HG02870 (cell line): ENCODE results near the gene NR2C2AP.

ENCODE experiments used
- ATAC-seq: cut with Tn5 transposase; IDR thresholded peaks from one replicate; pipeline ENCODE4 v1.9.1; 2021; ENCODE audit warnings: mild to moderate bottlenecking, moderate library complexity; ENCODE audit not compliant: unreplicated experiment

Gene NR2C2AP

DNA sequence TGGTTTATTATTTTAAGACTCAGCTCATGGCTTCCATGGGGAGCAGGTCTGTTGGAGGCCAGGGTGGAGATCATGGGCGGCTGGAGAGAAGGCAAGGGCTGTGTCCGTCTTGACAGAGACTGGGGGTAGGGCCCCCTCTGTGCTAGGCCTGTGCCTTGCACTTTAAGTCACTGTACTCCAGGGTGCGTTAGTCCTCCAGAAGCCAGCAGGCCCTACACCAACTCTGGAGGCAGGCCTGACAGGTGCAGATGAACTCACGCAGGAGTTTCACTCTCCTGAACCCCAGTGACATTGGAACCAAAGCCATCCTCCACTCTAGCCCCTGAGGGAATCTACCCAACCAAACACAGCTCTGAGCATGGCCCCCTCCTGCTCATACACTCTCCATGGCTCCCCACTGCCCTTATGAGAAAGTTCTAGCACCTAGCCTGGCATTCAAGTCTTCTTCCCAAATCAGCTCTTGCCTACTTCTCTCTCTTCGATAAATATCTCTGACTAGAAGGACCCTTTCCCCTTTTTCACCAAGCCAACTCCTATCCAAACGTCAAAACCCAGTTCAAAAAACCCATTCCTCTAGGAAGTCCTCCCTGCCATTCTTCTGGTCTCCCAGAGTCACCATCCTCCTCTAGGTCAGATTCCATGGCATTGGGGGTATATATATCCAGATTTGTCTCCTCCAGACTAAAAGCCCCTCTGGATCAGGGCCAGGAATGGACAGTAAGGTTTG is 48.3 kb downstream of the NR2C2AP start:
- ATAC-seq = no peak

DNA sequence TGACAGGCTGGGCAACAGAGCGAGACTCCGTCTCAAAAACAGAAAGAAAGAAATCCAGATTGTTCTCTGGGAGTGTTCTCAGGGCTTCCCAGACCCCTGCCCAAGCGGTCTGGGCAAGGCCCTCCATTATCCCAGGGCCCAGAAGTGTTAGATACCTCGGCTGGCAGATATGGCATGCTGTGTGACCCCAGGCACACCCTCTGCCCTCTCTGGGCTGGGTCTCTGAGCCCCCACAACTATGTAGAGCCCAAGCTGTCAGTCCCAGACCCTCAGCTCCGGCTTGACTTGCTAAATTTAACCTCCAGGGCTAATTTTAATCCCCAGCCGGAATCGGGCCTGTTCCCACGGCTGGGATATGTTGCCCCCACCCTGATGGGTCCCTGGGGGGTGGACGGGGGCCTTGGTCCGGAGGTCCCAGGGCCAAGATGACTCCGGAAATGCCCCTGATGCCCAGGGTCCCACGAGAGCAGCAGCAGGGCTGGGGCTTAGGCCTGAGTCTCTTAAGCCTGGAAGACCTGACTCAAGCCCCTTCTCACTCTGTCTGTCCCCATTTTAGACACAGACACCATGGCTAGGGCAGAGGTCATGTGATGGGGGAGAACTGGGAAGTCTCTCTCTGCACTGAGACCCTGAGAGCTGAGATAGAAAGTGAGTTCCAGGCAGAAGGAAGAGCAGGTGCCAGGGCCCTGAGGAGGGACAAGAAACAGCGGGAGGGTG is 50.4 kb downstream of the NR2C2AP start:
- no peak for ATAC-seq

DNA sequence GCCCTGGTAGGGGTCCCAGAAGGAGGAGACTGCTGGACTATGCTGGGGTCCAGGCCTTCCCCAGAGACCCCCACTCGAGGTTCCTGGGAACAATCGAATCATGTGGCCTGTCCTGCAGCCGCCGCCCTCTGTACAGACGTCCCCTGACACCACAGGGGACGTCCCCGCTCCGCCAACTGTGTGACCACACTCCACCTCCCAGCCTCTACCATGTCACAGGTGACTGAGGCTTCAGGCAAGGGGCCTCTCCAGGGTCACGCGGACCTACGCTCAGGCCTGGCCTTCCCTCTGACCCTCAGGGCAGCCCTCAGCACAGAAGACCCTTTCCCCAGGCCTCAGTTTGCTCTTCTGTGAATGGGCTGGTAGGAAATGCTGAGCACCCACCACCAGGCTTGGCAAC is 51.8 kb downstream of the NR2C2AP start:
- peak; percentile 62 for ATAC-seq
